Activated naive CD4-positive, alpha-beta T cell (primary cell): ENCODE results near the gene PHF21A.

ENCODE experiments used
- DNase-seq, 4 experiments: peaks; one replicate each; lab custom pipeline; 2025; lab: John Stamatoyannopoulos, UW

Gene PHF21A

DNA sequence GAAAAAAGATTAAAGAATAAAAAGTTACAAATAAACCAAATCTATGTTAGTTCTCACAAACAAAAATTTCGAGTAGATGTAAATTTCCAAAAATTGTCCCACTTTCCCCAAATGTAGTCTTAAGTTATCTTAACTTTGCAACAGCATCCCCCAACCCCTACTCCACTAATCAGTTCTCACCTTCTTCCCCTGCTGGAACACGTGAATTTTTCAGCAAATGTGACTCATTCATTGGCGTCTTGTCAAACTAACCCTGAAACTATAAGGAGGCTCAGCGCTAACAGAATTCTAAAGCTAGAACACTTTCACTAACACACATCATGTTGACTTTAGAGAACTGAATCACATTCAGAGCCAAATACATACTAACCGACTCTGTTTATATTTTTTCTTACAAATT is 46.1 kb downstream of the PHF21A start:
- no peak for DNase-seq

DNA sequence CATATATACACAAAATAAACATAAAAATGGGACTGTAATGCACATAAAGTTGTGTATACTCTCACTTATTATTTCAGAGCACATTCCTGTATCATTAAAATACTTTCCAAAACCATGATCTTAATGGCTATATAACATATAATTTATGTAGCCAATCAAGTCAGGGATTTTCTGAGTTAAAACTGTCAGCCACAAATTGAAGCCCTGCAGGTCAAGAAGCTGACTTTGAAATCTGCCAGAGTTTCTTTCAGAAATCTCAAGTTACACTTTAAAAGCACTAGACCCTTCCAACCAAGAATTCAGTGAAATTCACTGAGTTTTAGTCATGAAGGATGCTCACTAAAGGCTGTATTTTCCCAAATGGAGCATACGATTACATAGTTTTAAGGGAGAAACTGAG is 47.6 kb downstream of the PHF21A start:
- DNase-seq, result no peak

DNA sequence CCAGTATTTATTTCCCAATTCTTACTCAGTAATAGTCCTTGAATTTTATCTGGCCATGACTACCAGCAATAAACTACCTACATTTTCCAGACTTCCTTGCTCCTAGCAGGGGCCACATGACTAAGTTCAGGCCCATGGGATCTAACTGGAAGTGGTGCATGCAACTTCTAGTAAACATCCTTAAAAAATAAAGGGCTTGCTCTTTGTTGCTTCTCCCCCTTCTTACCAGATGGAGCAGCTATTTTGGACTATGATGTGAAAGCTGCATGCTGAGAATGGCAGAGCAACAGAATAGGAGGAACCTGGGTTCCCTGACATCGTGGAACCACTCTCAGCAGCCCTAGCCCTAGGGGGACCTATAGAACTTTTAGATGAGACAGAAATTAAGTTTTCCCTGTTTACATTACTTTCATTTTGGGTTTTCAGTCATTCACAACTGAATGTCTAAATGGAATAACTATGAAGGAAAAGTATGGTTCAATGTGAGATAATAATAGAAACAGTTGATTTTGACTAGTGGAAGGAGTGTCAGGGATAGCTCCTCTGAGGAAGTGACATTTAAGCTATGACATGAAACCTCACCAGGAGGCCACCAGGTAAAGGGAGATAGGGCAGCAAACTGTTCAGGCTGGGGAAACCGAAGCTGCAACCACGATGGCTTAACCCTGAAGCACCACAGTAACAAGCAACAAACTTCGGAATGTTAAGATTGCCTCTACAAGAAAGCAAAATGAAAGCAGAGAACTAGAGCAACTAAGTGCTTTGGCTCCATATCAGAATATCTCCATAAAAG is 48.9 kb downstream of the PHF21A start:
- DNase-seq, result no peak

DNA sequence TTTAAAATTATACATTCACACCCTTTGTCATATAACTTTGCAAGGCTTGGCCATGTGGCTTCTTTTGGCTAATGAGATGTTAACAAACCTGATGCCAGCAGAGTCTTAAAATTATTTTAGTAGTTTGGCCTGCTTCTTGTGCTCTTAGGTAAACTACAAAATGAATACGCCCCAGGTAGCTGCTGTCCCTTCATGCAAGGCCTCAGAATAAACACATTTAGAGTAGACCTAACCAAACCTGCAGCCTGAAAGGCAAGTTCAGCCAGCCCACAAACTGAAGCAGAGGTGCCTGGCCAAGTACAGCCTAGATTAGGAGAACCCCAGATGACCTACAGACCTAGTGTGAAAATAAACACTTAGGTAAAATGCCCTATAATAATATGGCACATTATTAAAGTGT is 50.2 kb downstream of the PHF21A start:
- DNase-seq, result no peak

DNA sequence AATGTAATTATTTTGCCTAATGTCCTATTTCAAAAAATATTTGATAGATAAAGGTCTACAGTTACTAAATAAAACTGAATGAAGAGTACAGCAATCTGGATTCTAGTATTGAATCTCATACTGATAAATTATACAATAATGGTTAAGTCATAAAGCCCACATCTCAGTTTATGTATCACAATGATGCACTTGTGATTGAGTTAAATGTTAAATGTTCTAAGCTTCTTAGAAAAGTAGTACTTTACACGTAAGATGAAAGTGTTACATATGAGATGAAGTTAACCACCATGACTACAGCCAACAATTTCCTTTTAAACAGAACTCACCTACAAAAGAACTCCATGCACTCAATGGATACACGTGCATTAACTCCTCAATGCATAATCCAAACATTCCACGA is 51.7 kb downstream of the PHF21A start:
- no peak for DNase-seq

DNA sequence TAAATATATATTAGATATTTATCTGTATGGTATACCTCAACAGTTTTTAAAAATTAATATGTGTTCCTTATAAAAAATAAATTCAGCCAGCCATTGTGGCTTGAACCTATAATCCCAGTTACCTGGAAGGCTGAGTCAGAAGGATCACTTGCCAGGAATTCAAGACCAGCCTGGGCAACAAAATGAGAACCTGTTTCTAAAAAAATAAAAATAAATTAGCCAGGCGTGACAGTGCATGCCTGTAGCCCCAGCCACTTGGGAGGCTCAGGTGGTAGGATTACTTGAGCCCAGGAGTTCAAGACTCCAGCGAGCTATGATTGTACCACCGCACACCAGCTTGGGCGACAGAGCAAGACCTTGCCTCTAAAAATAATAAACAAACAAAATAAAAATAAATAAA is 54.9 kb downstream of the PHF21A start:
- DNase-seq, result no peak

DNA sequence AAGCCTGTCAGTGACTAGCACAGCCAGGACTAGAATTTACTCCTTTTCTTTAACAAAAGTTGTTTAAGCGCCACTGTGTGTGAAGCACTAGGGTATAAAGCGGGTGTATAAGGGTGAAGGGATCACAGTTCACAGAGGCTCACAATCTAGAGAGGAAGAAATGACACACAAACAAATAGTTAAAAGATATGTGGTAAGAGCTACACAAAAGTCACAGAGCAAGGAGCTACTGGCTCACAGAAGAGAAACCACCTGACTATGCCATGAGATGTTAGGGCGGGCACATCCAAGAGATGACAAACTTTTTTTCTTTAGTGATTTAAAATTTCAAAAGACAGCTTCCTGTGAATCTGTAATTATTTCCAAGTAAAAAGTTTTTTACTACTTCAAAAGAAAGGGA is 55.6 kb downstream of the PHF21A start:
- DNase-seq, result no peak

DNA sequence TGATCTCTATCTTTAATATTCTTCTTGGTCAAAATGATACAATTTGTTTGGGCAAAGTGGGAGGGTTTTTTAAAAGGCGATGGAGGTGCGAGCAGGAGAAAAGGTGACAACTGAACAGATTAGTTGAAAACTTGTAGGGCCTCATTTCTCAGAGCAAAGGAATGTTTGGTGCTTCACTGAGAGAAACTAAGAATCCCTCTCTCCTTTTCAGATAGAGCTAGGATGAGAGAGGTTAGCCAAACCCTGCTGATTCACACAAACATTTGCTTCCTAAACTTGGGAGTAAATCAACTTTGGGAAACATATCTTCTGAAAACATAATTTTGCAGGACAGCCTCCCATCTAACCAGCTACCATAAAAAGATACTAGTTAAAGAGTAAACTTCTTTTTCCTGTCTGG is 57.0 kb downstream of the PHF21A start:
- no peak for DNase-seq

DNA sequence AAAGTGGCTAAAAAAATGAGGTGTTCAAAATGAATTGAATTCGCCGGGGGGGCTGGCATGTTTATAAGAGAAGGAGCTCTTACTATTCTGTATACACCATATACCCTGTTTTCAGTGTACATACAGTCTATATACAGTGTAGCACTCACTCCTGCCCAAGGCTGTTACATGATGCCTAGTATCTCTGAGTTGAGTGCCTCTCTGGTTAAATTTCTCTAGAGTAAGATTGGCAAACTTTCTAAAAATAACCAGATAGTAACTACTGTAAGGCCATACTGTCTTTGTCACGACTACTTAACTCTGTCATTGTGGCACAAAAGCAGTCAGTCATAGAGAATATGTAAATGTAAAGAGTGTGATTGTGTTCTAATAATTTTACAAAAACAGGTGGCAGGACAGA is 58.1 kb downstream of the PHF21A start:
- no peak for DNase-seq

DNA sequence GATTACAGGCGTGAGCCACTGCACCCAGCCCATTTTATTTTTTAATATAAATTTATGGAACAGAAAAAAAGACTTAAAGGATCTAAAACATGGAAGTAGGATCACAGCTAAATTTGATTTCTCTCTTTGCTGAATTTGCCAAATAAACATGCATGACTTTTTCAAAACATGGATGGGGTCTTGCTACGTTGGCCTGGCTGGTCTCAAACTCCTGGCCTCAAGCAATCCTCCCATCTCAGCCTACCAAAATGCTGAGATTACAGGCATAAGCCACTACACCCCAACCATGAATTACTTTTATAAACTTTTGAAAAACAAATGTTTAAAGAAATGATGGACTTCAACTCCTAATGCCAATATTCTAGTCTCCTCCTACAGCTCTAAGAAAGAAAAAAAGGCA is 61.2 kb downstream of the PHF21A start:
- no peak for DNase-seq

DNA sequence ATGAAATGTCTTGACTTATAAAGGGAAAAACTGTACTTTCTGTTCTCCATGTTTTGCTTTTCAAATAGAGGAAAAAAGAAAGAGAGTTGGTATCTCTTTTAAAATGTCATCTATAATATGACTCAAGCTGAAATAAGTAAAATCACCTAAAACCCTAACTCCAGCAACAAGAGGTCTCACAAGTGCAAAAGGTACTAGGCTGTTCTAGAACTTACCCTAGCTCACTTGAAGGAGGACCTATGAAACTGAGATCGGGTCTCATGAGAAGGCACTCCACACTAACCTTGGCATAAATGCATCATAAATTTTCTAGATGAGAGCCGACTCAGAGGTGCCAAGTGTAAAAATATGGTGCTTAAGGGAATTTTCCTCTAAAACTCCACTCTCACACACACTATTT is 63.8 kb downstream of the PHF21A start:
- no peak for DNase-seq

DNA sequence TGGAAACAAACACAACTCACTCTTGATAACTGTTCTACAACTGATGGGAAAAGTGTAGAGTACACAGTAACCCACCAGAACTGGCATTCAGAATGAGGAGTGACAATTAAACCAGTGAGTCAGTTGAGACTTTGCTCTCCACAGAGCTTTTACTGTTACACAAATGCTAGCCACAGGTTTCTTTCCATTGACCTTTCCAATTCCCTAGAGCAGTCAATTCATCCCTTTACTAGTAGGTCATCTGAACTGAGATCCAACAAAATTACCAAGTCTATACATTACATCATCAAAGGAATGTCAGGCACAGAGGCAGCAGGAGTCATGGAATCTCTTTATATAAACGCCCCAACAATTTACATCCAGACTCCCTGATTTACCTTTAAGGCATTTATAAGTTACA is 65.9 kb downstream of the PHF21A start:
- no peak for DNase-seq

DNA sequence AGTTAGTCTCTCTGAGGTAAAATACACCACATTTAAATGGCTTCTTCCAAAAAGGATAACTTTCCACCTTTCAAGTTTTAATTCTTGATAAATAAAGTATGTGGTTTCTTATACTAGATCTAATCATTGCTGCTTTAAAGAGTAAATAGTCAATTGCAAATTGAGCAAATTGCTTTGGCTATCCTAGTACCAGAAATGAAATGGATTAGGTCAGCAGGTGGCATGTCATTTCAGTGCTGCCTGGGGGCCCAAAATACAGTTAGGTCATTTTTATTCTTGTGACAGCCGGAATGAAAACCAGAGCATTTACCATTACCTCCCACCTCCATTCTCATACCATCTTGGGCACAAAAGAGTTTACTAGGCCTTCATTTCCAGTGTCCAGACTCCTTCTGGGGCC is 70.2 kb downstream of the PHF21A start:
- DNase-seq, result no peak

DNA sequence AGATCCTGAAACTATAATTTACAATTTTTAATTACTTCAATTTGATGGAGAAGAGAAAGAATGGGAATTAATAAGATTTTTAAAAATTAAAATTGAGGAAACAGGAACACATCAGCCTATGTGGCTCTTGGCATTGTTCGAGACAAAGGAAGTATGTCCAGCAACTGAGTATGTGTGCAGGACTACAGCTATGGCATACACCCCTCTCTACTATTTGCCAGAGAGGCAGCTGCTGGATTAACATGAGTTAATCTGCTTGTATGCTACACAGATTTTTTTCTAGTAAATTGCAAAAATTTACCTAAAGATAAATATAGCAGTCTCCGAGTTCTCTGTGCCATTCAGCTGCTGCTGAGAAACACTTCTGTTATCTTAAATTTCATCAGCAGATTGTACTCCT is 70.6 kb downstream of the PHF21A start:
- no peak for DNase-seq

DNA sequence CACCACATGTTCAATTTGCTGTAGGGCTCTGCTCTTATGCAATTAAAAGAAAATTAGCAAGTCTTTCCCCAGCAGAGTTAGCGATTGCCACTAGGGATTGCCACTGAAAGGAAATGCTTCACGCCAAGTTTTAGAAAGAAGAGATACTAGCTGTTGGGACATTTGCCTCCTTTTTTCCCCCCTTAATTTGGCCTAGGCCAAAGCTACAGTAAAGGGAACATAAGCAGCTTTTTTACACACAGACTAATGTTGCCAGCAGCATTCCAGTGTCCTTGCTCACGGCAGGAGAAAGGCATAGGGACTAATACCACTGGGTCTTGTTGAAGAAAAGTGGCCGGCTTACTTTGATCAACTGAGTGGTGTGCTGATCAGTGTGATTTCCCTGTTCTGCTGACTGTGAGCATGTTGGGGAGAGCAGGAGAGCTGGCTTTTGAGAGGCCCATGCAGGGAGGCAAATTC is 71.2 kb downstream of the PHF21A start:
- DNase-seq, result no peak

DNA sequence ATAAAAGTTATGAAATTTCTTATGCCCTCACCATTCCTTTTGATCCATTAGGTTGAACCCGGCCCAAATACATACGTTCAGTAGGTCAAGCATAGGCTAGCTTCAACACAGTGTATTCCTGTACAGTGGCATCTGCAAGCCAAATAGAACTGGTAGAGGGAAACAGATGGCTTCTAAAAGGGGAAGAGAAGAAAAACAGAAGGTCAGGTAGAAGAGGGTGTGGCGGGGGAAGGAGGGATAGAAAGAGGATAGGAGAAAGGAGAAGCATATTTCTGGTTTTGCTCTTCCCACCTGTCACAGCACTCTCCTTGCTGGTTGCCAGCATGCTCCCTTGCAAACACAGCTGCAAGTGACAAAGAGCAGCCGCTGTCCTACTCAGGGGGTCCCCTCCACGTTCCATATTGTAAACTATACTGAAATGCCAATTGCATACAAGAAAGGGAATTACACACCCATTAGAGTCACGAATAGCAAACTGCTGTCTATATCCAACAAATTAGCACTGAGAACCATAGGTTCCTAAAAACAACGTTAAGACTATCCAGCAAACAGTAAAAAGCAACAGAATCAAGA is 71.8 kb downstream of the PHF21A start:
- no peak for DNase-seq

DNA sequence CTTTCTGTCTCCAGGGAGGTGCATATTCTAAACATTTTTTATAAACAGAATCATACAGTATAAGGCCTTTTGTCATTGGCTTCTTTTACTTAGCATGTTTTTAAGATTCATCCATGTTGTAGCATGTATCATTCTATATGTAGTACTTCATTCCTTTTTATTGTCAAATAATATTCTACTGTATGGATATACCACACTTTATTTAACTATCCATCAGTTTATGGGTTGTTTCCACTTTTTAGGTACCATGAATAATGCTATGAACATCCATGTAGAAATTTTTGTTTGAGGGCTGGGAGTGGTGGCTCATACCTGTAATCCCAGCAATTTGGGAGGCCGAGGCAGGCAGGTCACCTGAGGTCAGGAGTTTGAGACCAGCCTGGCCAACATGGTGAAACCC is 73.1 kb downstream of the PHF21A start:
- no peak for DNase-seq

DNA sequence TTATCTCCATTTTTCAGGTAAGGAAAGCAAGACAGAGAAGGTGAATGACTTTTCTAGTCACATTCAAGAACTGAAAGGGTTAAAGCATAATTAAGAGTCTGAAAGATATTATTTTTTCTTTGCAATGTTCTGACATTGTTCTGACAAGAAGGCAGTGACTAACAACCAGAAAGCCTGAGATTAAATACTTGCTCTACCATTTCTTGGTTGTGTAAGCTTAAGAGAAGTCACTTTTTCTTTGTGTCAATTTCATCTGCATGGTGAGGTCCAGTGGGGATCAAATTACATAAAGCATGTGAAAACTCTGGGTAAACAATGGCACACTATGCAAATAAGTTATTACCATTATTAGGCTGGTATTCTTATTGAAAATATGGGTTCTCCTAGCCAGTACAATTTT is 73.7 kb downstream of the PHF21A start:
- no peak for DNase-seq

DNA sequence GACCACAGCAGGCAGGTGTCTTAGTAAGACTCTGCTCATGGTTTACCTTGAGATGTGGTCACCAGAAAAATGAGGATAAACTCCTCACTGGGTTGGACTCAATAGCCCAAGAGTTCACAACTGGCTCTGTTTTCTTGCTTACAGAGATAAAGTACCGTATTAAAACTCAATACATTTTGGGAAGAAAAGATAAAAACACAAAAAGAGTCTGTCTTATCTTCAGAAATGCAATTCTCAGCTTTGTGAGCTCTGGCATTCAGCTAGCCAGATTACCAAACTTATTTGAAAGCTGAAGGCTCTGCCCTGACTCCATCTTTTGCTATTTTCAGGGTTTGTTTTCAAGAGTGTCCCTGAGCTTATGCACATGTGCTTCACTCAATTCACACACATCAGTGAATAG is 75.4 kb downstream of the PHF21A start:
- DNase-seq, result no peak

DNA sequence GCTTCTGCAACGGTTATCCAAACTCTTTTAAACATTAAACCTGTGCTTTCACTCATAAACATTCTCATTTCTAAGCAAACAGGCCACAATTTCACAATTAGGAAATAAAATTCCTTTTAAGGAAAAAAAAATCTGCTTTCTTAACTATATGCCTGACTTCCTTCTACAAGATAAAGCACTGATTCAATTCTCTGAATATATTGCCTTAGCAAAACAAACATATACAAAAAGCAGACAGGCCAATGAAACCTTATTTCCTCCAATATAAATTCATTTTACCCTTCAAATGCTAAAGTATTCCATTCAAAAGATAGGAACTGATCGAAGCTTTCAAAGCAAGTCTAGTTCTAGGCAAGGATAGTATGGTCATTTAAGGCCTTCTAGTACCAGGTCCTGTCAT is 76.7 kb downstream of the PHF21A start:
- DNase-seq, result no peak

DNA sequence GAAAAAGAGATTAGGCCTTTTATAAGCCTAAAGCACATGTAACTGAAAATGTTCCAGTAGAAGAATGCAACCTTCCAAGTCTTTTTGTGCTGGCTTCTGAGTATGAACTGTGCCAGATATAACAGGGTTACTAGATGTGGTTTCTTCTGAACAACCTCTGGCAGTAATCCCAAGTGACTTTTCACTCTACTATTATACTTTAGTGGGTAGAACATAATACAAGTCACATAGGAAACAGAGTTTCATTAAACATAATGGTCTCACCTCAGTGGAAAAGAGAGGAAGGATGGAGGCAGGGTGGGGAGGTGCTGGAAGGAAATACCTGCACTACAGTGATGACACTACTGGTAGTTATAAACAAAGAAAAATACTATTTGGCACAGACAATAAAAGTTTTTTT is 81.3 kb downstream of the PHF21A start:
- no peak for DNase-seq

DNA sequence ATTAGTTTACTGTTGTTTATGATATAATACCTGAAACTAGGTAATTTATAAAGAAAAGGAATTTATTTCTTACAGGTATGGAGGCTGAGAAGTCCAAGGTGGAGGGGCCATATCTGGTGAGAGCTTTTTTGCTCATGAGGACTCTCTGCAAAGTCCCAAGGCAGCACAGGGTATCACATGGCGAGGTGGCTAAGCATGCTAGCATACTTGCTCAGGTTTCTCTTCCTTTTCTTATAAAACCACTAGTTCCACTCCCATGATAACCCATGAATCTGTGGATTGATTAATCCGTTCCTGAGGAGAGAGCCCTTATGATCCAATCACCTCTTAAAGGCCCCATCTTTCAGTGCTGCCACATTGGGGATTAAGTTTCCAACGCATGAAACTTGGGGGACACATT is 82.7 kb downstream of the PHF21A start:
- DNase-seq, result no peak

DNA sequence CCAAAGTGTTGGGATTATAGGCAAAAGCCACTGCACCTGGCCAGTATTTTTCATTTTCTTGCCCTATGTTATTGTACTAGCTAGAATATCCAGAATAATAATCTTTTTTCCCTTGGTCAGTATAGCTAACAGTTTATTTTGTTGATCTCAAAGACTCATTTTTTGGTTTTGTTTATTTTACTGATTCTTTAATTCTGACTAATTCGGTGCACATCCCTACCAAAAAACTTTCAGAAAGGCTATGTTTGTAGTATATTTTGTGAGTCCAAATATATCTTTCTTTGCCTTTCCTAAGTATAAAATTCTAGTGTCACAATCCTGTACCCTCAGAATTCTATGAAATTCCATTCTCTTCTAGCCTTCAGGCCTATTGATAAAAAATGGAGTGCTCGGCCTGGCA is 84.3 kb downstream of the PHF21A start:
- no peak for DNase-seq

DNA sequence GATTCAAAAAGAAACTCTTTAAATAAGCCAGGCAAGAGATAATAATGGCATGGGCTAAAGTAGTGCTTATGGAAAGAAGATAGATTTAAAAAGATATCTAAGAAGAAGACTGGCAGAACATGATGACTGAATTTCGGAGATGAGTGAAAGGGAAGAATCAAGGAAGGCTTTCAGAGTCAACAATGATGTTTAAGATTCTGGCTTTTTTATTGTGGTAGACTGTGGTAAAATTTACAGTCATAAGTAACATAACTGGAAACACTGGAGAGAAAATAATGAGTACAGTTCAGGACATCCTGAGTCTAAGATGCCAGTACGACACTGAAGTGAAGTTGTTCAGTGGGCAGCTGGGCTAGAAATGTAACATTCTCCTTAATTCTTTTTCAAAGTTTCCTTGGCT is 85.2 kb downstream of the PHF21A start:
- no peak for DNase-seq
